Airway epithelial cell (primary cell): Measurements from ENCODE around the gene HBE1. TPM values are rescaled to one million over a fixed set of nuclear protein-coding genes. Genes with fewer than 3 reads are reported as not detected.

ENCODE experiments used
- total RNA-seq: library from RNA; depleted of rRNA; stranded (reverse); fragments of >200 nt; gene quantifications from 2 replicates; pipeline ENCODE4 v1.2.3, GENCODE V29; 2015

HBE1 gene
- not detected in 2 replicates for total RNA-seq

DNA sequence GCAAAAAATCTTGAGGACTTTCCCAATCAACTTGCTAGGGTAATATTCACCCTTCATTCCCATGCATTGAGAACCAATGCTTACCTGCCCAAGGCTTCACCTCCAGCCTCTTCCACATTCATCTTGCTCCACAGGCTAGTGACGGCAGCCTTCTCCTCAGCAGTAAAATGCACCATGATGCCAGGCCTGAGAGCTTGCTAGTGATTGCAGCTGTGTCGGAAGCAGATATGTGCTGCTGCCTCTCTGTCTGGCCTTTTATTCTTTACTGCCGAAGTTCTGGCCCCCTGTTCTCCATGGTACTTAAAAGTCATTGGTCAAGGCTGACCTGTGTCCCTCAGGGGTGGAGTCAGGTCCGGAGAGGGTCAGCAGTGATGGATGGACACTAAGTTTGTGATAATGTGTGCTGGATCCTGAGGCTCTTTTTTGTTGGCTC lies at the start of gene HBE1:
HBE1 (minus strand) TSS at position 231 of the 433 bp plus-strand sequence; CDS start at position 176, 55 bp downstream.

DNA sequence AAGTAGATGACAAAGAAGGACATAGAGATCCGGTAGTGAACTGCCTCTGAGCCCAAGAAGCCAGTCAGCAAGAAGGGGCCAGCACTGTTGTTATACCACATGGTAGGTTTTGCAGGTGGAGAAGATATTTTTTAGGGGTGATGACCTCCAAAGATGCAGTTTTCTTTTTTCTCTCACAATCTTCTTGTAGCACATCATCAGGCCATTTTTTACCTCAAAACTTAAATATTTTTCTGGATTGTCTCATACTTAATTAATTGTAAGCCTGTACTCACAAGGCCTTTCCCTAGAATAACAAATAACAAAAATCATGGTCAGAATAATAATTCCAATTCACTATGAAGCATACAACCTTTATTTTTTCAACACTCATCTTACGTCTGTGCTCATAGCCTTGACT lies 32.1 kb upstream of the HBE1 start, which contains the start of gene OR51B4:
OR51B4 (minus strand) TSS at position 101 of the 400 bp plus-strand sequence; CDS start at position 101, 0 bp downstream.

DNA sequence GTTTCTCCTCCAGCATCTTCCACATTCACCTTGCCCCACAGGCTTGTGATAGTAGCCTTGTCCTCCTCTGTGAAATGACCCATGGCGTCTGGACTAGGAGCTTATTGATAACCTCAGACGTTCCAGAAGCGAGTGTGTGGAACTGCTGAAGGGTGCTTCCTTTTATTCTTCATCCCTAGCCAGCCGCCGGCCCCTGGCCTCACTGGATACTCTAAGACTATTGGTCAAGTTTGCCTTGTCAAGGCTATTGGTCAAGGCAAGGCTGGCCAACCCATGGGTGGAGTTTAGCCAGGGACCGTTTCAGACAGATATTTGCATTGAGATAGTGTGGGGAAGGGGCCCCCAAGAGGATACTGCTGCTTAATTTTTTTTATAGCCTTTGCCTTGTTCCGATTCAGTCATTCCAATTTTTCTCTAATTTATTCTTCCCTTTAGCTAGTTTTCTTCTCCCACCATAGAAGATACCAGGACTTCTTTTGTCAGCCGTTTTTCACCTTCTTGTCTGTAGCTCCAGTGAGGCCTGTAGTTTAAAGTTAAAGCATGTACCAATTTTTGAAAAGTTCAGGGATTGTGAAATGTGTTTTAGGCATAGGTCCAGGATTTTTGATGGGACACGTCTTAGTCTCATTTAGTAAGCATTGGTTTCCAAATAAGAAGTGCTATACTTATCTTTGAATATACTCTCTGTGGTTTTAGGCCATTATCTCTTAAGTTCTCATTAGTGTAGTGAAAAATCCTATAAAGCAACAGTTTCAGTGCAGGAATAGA lies 14.9 kb downstream of the HBE1 start, which contains the start of gene HBG2:
HBG2 (minus strand) TSS at position 136 of the 768 bp plus-strand sequence; CDS start at position 83, 53 bp downstream.

DNA sequence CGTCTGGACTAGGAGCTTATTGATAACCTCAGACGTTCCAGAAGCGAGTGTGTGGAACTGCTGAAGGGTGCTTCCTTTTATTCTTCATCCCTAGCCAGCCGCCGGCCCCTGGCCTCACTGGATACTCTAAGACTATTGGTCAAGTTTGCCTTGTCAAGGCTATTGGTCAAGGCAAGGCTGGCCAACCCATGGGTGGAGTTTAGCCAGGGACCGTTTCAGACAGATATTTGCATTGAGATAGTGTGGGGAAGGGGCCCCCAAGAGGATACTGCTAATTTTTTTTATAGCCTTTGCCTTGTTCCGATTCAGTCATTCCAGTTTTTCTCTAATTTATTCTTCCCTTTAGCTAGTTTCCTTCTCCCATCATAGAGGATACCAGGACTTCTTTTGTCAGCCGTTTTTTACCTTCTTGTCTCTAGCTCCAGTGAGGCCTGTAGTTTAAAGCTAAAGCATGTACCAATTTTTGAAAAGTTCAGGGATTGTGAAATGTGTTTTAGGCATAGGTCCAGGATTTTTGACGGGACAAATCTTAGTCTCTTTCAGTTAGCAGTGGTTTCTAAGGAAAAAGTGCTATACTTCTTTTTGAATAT lies 19.8 kb downstream of the HBE1 start, which contains the start of gene HBG1:
HBG1 (minus strand) TSS at position 51 of the 590 bp plus-strand sequence. CDS start 53 bp downstream, outside the sequence.

DNA sequence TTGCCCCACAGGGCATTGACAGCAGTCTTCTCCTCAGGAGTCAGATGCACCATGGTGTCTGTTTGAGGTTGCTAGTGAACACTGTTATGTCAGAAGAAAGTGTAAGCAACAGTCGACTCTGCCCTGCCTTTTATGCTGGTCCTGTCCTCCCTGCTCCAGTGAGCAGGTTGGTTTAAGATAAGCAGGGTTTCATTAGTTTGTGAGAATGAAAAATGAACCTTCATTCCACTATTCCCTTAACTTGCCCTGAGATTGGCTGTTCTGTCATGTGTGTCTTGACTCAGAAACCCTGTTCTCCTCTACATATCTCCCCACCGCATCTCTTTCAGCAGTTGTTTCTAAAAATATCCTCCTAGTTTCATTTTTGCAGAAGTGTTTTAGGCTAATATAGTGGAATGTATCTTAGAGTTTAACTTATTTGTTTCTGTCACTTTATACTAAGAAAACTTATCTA lies 35.3 kb downstream of the HBE1 start, which contains the start of gene HBD:
HBD (minus strand) TSS at position 103 of the 454 bp plus-strand sequence; CDS start at position 53, 50 bp downstream.

DNA sequence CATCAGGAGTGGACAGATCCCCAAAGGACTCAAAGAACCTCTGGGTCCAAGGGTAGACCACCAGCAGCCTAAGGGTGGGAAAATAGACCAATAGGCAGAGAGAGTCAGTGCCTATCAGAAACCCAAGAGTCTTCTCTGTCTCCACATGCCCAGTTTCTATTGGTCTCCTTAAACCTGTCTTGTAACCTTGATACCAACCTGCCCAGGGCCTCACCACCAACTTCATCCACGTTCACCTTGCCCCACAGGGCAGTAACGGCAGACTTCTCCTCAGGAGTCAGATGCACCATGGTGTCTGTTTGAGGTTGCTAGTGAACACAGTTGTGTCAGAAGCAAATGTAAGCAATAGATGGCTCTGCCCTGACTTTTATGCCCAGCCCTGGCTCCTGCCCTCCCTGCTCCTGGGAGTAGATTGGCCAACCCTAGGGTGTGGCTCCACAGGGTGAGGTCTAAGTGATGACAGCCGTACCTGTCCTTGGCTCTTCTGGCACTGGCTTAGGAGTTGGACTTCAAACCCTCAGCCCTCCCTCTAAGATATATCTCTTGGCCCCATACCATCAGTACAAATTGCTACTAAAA lies 42.9 kb downstream of the HBE1 start, which contains the start of gene HBB:
HBB (minus strand) TSS at position 340 of the 579 bp plus-strand sequence; CDS start at position 290, 50 bp downstream.

Other genes starting within 250 kb of the HBE1 start
- gene OR52J3, start 223.4 kb downstream of the HBE1 start, total RNA-seq: not detected in 2 replicates
- gene OR52E2, start 210.3 kb downstream of the HBE1 start, total RNA-seq: not detected in 2 replicates
- not detected in 2 replicates for gene OR52E1, start 200.4 kb downstream of the HBE1 start, total RNA-seq
- gene OR52A5, start 131.6 kb downstream of the HBE1 start, total RNA-seq: not detected in 2 replicates
- not detected in 2 replicates for gene OR52A1, start 115.2 kb downstream of the HBE1 start, total RNA-seq
- not detected in 2 replicates for gene OR51V1, start 69.3 kb downstream of the HBE1 start, total RNA-seq
- gene HBB, start 42.9 kb downstream of the HBE1 start, total RNA-seq: not detected in 2 replicates
- not detected in 2 replicates for gene HBD, start 35.5 kb downstream of the HBE1 start, total RNA-seq
- not detected in 2 replicates for gene HBG1, start 20.1 kb downstream of the HBE1 start, total RNA-seq
- gene HBG2, start 15.2 kb downstream of the HBE1 start, total RNA-seq: not detected in 2 replicates
- not detected in 2 replicates for gene OR51B4, start 32.0 kb upstream of the HBE1 start, total RNA-seq
- not detected in 2 replicates for gene OR51B2, start 54.4 kb upstream of the HBE1 start, total RNA-seq
- not detected in 2 replicates for gene OR51B5, start 73.6 kb upstream of the HBE1 start, total RNA-seq
- gene OR51B6, start 81.6 kb upstream of the HBE1 start, total RNA-seq: not detected in 2 replicates
- not detected in 2 replicates for gene OR51M1, start 113.9 kb upstream of the HBE1 start, total RNA-seq
- not detected in 2 replicates for gene OR51Q1, start 152.2 kb upstream of the HBE1 start, total RNA-seq
- gene OR51I1, start 171.6 kb upstream of the HBE1 start, total RNA-seq: not detected in 2 replicates
- not detected in 2 replicates for gene OR51I2, start 179.4 kb upstream of the HBE1 start, total RNA-seq
- gene OR52D1, start 218.7 kb upstream of the HBE1 start, total RNA-seq: not detected in 2 replicates
- not detected in 2 replicates for gene UBQLN3, start 240.0 kb upstream of the HBE1 start, total RNA-seq
- gene UBQLNL, start 246.8 kb upstream of the HBE1 start, total RNA-seq: not detected in 2 replicates